Measurements from ENCODE around the gene COLEC11.
"Not testable (repeated sequence)": the region's sequence is repeated elsewhere in the genome, so short reads cannot be mapped to it uniquely, and the experiment has no call there.

COLEC11 gene

DNA sequence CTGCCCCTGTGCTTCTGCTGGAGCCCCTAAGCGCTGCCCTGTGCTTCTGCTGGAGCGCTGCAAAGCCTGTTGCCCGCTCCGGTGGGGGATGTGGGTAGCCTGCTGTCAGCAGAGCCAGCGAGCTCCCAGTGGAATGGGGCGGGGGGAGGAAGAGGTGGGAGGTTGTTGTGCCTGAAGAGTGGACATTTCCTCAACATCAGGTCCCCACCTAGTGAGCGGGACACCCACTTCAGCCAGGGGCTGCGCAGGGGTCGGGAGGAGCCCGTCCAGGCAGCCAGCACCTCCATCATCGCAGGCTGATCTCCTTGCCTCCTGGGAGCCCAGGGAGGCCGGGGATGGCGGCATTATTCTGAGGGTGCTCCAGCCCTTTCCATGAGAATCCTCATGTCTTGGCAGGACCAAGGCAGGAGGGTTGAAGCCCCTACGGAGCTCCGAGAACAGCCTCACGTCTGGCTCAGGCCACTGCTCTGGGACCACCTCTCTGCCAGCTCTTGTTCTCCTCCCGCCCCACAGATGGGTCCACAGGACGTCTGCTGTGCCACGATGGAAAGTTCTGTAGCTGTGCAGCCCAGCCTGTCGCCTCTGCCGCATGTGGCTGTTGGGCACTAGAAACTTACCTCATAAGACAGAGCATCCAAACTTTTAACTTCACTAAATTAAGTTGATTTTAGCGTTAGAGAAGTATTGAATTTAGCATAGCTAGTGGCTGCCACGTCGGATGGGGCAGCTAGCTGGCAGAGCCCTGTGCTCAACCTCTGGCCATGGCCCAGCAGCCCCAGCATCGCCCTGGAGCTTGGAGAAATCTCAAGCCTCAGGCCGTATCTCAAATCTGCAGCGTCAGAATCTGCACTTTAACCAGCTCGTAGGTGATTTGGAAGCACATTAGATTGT lies 61.2 kb downstream of the COLEC11 start:
- no peak for DNase-seq

DNA sequence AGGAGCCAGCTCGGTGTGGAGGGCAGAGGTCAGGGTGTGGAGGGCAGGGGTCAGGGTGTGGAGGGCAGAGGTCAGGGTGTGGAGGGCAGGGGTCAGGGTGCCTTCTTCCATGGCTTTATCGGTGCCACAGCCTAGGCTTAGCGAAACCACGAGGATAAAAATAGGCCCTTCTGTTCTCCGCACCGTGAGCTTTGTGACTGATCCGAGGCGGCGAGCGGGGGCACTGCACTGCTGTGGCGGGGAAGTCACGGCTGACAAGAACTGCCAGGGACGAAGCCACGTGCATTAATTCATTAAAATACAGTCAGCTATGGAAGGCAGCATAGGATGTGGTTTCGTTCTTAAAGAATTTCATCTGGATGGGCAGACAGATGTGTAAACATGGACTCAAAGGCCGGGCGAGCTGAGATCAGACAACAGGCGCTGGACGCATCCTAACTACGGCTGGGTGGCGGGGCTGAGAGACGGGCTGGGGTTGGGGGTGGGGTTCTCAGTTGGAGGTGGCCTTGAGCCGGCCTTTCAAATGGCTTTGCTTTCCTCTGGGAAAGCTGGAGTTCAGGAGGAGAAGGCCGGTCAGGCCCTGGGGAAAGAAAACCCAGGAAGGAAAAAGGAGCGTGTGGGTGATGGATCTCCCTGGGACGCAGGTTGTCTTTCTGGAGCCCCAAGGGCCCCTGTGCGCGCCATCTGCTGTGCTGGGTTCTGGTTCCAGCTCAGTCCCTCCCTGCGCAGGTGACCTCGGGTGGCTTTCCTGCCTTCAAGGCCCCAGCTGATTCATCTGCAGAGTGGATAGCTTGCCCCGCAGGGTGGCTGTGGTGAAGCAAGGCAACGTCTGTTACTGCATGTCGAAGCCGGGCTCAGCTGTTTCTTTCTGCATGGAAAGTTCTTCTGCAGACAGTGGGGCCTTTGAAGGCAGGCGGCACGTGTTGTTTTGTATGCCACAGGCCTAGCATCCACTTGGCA lies 62.1 kb downstream of the COLEC11 start:
- no peak for DNase-seq

DNA sequence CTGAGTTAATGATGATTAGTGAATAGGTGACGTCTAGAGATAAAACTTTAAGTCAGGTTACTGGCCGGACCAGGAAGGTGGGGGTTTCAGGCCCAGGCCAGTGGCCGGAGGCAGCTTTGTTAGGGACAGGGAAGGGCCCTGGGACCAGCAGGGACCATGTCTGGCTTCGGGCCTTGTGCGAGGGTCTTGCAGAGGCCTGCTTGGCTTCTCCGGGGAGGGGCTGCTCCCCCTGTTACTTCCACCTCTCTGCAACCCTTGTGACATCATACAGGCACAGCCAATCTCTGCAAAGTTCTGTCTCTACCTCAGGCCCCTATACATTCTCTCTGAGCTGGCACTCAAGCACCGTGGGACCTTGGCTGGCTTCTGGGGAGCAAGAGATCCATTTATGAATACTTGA lies 63.0 kb downstream of the COLEC11 start, which contains the start of gene ALLC:
Gene ALLC (plus strand): TSS at position 320 of the 400 bp plus-strand sequence. CDS start 12,958 bp downstream, outside the sequence.
- DNase-seq: no peak

DNA sequence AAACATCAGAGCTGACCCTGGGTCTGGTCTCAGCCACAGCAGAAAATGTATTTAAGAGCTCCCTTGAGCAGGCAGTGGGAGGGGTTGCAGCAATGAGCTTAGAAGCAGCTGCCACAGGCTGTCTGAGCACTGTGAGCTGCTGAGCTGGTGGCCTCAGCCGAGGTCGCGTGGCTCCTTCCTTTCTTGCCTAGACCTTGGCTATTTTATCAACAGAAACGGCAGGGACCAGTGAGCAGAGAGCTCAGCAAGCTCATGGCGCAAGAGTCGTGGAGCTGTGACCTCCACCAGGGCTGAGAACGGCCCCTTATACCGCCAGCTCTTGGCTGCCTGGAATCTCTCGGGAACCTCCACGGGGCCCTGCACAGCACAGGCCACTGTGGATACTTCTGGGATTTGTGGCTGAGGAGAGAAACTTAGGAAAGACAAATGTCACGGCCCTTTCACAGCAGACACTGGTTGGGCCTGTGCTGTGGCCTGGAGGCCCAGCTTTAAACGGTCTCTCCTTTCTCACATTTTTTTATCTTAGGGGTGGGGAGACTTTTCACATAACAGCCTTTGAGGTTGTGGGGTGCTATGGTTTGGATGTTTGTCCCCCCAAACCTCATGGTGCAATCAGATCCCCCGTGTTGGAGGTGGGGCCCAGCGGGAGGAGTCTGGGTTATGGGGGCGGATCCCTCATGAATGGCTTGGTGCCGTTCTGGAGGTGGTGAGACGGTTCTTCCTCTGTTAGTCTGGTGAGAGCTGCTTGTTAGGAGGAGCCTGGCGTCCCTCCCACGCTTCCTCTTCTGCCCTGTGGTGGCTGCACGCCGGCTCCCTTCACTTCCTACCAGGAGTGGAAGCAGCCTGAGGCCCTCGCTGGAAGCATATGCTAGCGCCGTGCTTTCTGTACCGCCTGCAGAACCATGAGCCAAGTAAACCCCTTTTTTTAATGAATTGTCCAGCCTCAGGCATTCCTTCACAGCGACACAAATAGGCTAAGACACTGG lies 64.8 kb downstream of the COLEC11 start:
- no peak for DNase-seq

DNA sequence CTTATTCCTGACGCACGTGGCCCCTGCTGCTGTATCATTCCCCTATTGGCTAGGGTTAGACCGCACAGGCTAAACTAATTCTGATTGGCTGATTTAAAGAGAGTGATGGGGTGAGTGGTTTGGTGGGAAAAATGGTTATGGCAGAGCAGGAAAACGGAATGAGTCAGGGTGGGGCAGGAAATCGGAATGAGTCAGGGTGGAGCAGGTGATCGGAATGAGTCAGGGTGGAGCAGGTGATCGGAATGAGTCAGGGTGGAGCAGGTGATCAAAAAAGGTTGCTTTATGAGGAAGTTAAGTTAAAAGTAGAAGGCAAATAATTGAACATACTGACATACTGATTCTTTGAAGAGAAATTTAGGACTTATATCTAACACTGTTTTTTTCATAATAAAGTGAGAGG lies 65.7 kb downstream of the COLEC11 start:
- DNase-seq: not testable (repeated sequence)

DNA sequence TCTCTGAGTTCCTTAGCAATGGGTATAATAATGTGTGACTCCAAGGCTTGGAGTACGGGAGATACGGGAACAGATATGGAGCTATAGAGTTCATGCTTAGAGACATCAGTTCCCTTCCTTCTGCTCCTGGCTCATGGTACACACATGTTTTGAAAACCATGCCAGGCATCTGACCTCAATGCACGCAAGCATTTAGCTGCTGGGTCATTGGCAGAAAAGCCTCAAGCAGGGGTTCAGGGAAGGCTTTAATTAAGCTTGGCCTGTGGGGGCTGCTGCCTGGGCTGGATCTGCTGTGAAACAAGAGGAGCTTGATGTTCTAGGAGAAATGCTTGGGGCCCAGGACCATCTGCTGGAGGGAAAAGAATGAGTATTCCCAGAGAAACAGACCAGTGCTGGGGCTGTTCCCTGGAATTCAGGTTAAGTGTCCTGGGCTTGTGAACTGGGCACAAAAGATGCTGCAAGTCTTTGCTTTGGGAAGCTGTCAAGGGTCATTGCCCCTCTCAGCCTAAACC lies 66.3 kb downstream of the COLEC11 start:
- no peak for DNase-seq

DNA sequence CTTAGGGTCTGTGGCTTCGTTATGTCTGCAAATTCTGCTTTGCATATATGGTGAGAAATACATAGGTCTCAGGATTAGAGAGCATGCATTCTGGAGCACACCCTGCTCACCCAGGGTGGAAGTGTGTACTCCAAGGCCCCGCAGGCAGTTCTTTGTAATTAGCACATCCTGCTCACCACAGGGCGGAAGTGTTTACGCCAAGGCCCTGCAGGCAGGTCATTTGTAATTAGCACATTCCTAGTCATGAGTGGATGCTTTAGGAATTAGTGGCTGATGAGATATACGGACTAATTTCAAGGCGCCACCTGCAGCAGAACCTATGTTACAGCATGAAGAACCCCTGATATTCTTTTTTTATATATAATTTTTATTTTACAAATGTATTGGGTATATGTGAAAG lies 67.3 kb downstream of the COLEC11 start:
- no peak for DNase-seq

DNA sequence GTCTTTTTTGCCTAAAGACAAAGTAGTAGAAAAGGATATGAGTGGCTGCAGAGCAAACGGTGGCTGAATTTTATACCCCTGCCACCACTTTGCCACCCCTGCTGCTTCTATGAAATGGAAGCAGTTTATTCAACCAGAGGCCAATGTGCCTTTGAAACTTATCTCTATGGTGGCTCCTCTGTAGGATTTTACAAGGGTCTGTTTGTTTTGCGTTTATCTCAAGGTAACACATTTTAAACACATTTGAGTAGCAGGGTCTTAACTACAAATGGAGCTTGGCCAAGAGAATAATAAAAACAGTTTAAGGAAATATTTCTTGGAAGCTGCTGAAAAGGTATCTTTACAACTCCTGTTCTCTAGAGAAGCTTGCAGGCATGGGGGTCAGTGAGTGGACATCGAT lies 69.2 kb downstream of the COLEC11 start:
- no peak for DNase-seq

DNA sequence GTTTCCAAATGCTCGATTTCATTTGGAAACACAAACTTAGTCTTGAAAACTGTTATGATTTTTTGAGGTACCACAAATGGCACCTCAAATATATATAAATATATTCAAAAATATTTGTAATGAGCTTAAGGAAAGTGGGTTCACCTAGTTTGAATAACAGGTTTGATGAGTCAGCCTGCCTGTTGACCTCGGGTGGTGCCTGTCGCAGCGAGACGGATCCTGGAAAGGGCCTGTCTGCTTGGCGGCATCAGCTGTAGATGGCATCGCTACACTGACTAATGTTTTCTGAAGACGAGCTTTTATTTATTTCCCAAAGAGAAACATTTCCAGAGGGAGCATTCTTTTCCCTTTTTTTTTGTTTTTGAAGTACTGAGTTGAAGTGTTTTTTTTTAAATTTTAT lies 70.0 kb downstream of the COLEC11 start:
- DNase-seq: no peak

DNA sequence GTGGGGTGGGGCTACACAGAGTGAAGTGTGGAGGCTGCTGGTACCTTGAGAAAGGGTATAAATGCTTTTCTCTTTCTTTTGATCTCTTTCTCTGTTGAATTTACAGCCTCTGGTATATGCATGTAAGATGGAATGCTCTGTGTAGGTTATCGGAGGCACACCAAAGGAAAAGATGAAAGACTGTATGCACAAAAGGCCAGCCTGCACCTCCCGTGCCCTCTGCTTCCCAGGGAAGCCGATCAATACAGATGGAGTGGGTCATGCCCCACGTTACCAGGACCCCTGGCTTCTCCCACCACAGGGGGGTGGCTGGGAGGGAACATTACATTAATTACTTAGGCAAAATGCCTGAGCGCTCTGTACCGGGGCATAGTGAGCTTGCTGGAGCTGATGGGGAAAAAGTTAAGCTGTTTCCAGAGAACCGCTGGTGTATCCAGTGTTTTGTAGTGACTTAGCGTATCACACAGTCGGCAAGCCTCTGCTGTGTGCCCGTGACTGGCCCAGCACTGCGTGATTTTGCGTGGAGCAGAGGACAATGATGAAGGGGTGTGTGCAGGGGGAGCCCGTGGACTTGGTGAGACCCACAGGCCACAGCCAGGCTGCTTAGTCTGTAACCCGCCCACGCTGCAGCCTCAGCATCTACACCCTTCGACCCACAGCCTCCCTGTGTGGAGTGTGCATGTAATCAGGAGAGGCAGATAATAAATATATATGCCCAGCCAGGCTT lies 71.1 kb downstream of the COLEC11 start:
- DNase-seq: no peak

DNA sequence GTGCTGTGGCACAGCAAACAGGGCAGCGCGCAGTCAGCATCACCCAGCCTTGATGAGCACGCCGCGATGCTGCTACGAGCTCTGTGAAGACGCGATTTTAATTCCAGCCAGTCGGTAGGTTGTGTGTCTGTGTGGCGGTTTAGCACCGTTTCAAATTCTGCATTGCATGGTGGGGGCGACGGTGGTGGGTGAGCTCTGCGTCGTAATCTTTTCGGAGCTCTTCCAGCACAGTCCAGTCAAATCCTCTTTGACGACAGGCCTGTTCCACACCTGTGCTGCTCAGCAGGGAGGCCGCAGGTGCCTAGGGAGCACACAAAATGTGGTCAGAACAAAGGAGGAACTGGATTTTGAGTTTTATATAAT lies 71.7 kb downstream of the COLEC11 start:
- DNase-seq: no peak

DNA sequence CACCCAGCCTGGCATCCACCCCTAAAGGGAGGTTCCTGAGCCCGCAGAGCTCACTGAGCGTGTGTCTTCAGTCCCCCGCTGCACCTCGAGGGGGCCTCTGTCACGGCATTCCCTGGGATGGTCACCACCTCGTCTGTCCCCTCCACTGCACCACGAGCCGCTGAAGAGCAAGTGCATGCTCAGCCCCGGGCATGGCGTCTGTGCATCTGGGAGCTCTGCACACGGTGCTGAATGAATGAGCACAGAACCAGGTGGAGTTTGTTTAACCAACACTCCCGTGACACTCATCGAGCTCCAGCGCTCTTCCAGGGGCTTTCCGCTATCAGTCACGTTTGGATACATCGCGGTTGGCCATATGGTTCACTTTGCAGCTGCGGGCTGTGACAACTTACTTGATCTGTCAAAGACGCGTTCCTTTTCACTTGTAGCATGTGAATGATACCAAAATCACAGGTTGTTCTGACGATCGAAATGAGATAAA lies 72.3 kb downstream of the COLEC11 start:
- DNase-seq: no peak

DNA sequence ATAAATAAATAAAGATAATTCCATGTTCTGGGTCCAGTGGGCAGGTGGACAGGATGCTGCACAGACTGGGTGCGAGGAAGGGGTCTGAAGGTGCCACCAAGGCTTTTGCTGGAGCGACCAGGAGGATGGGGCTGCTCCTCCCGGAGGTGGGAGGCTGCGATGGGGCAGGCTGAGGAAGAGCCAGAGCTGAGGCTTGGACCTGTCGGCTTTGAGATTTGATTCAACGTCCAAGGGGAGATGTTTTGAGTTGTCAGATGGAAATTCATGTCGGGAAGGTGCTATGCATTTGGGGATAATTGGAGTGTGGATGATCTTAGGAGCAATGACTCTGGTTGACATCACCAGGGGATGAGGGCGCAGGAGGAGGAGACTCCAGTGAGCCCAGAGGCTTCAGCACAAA lies 74.7 kb downstream of the COLEC11 start:
- DNase-seq: no peak

DNA sequence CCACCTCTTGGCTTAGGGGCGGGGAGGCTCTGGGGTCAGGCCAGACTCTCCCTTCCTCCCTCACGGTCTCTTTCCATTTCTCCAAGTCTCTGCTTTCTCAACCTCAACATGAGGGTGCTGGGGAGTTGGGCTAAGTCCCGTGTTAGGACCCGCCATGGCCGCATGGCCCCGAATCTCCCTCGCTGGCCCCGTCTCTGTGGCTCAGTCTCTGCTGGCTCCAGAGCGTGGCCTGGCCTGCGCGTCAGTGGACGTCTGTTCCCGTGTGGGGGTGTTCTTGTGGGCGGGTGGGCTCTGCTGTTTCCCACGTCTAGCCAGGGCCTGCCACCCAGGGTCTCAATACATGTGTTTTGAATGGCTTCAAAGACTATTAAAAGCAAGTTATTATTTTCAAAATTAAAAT lies 75.5 kb downstream of the COLEC11 start:
- no peak for DNase-seq

DNA sequence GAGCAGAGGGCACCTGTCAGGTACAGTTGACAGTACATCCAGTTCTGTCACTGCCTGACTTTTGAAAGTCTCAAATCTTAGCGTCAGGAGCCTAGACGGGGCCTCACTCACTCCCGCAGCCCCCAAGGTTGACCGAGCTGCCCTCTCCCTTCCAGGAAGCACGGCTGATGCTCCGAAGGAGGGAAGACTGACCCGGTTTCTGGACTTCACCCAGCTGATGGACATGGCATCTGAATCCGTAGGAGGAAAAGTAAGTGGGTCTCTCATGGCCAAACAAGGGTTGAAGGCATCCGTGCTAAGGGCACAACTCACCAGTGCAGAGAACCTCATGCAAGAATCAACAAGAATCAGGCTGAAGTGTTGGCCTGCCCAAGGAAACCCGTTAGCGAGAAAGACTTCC lies 76.0 kb downstream of the COLEC11 start:
- no peak for DNase-seq

DNA sequence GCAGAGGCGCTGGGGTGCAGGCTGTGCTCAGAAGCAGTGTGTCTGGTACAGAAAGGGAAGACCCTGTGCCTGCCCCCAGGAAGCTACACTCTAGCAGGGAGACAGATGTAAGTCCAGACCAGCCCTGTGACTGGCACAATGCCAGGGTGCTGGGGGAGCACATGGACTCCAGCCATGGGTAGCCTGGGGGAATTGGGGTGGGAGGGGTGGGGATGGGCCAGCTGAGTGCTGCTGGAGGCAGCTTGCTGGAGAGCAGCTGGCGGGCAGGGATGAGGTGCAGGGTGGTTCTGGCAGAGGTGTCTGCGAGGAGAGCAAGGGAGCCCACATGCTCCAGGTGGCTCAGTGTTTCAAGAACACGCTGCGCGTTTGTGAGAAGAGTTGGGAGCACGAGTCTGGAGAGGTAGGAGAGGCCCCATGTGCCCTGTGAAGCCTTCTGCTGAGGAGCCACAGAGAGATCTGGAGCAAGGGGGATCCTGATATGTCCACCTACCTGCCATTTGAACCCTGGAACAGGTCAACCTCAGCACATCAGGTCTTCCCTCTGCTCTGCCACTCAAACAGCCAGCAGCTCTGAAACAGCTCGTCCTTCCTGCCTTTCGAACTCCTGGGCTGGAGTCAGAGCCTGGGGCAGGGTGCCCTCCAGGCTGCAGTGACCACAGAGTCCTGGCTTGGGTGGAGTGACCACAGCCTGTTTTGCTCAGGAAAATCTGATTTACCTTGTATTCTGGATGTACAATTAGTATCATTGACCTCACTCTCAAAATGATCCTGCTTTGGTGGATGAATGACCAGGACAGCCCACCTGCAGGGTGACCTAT lies 78.2 kb downstream of the COLEC11 start:
- no peak for DNase-seq

DNA sequence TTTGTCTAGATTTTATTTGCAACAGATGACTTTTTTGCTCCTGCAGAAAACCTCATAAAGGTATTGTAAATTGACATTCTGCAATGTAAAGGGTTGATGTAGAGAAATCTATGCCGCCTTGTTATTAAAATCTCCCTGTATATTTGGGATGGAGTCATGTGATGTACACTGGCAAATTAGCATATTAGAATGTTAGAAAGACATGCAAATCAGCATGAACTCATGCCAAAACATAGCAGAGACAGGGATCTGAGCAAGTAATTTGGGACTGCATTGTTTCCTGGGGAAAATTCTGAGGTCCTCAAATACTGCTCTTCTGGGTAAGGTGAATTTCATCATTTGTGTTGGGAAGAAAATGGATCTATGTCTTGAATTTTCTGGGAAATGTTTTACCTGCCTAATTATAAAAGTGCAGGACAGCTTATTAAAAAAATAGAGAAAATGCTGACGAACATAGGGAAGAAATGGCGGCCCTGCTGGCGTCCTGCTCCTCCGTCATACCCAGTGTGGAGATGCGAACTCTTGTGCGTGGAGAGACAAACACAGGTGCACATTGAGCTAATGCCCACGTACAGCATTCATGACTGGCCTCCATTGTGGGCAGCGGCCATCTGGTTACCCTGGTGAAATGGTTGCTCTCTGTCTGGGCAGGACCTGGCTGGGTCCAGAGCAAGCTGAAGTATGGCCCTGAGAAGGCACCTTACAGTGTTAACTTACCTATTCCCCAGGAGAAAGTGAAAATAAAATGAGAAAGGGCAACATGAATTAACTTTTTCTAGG lies 79.3 kb downstream of the COLEC11 start:
- no peak for DNase-seq

DNA sequence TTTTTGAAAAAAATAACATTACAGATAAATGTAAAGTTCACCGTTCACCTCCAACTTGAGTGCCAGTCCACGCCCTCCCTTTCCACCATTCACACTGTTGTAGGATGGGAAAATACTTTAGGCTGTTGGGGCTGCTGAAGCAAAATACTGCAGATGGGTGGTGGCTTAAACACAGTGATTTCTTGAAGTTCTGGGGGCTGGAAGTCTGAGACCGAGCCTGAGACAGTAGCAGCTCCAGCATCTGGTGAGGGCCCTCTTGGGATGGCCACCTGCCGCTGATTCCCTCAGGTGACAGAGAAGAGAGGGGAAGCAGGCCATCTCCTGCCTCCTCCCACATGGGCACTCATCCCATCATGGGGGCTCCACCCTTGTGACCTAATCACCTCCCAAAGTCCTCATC lies 80.8 kb downstream of the COLEC11 start:
- no peak for DNase-seq

DNA sequence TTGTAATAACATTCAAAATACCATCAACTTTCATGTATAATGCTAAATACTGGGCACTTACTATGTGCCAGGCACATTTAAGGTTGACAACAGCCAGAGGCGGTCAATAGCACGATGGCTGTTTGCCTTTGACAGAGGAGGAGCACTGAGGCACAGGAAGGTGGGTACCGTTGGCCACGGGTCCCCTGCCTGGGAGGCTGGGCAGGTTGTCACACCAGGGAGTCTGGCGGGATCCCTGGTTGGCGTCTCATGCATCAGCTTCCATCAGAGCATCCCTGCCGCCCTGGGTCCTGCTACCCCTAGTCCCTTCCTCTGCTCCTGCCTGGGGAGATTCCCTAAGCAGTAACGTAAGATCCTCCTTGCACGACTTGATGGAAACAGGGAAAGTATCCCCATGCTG lies 82.5 kb downstream of the COLEC11 start:
- no peak for DNase-seq

DNA sequence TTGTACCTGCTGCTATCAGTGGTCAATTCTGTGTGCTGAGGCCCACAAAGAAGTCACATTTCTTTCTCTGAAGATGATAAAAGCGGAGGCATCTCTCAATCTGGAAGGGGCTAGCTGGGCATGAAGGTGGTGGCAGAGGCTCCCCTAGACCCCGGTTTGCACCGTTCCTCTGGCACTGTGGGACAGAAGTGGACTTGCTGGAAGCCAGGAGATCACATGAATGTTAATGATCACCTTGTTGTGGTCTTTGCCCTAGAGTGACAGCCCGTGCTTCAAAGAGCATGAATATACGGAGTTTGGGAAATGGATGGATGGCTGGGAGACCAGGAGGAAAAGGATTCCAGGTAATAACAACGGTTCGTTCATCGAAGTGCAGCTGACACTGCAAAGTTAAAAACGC lies 83.3 kb downstream of the COLEC11 start:
- DNase-seq: no peak

Measured in NCI-H1048 (cell line).